DMS 273 (cell line): ENCODE results near the gene CTPS2.
"Not testable (repeated sequence)": the region's sequence is repeated elsewhere in the genome, so short reads cannot be mapped to it uniquely, and the experiment has no call there.

ENCODE experiments used
- DNase-seq: peaks from one replicate; lab custom pipeline; 2025; ENCODE audit not compliant: unreplicated experiment; lab: John Stamatoyannopoulos, UW

CTPS2 gene

DNA sequence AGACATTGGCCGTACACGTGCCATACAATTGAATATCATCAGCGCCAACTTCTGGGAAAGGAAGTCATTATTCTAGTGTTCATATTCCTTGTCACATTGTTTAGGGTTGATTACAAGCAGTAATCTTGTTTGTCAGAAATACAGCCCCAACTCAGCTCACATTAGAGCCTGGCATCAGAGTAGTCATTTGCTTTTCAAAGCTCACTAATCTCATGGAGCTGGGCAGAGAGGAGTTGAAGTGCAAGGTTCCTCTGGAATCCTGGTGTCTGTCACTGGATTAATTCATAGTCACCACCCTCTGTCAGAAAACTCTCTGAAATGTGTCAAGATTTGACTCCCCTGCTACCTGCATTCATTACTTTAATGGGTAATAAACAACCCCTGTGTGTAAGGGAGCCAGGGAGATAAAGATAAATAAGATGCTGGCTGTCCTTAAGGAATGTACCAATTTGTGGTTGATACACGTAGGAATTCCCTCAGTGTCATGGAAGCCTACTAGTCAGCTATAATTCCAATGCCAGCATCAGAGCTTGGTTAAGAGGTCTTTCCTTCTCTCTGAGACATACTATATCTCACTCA is 106.2 kb downstream of the CTPS2 start:
- no peak for DNase-seq

DNA sequence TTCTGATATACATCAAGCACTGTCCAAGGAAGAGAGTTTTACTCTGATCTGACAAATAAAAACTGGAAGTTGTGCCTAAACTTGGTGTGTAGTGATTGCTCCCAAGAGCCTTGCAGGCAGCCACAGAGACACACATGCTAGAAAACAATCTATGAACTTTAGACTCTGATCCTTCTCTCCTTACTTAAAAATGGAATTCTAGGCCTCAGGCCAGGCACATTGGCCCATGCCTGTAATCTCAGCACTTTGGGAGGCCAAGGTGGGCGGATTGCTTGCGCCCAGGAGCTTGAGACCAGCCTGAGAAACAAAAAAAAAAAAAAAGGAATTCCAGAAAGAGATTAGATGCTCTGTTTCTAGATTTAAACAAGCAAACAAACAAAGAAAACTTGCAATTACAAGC is 108.1 kb downstream of the CTPS2 start:
- DNase-seq: no peak

DNA sequence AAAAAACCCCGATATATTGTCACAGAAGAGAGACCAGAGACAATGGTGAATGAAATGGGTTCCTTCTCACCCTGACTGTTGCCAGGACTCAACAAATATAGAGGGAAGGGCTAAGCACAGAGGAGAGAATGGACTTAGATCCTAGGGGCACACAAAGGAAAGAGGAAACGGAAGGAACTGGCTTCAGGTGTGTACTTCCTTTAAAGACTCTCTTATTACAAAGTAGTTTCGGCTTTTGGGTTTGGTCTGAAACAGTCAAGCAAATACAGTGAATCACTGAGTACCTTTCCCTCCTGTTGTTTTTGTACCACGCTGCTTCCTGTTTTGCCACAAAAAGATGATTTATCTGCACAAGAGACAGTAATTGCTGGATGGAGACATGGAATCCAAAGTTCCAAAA is 108.6 kb downstream of the CTPS2 start:
- no peak for DNase-seq

DNA sequence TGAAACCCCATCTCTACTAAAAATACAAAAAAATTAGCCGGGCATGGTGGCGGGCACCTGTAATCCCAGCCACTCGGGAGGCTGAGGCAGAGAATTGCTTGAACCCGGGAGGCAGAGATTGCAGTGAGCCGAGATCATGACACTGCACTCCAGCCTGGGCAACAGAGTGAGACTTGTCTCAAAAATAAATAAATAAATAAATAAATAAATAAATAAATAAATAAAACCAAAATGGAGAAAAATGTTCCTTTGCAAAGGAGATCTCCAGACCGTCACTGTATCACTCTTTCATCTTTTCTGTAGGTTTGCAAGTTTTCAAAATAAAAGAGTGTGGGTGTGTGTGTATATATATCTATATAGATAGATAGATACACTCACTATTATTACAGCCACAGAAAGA is 109.2 kb downstream of the CTPS2 start:
- not testable (repeated sequence) for DNase-seq

DNA sequence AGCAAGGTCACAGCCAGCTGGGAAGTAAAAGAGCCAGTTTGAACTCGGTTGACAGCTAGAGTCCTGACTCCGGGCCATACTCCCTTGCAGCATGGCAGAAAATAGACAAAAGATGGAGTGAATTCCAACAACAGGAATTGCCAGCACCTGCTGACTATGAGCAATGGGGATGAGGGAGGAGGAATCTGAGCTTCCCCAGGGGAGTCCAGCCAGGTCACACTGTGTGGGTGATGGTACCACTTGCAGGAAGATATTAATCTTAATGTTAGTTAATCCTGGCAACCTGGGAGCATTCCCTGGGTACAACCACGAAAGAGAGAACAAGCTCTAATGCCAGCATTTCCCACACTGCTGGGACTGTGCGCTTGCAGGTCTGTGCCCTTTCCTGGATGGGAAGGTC is 110.6 kb downstream of the CTPS2 start:
- no peak for DNase-seq

DNA sequence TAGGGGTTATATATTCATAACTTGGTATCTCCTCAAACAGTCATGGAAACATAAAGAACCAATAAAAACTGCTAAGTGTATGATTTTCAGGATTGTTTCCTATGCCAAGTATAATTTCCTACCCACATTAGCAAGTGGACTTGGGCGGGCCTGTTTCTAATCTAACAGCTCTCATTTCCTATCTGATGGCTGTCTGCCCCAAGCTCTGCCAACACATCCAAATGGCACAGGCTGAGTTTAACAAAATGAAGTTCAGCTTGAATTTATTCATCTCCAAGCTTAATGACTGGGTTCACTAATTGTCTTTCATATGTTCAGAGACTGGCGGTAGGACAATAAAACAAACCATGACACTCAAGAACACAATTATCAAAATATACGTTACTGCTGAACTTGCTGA is 118.0 kb downstream of the CTPS2 start:
- DNase-seq: no peak

DNA sequence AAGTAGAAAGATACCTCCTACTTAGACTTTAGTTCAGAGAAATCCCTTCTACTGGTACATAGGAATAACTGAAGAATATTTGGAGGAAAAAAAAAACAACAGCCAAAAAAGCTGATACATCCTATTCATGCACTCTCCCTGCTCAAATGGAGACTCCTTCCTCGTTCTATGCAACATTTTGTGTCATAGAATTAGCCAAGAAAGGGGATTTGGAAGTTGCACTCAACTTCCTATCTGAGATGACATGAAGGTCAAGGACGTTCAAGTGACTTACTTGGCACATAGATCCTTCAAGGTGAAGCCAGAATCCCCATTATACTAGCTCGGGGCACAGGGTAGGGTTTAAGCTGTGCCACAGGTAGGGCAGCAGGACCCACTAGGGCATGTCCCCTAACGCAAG is 118.7 kb downstream of the CTPS2 start:
- DNase-seq: no peak

DNA sequence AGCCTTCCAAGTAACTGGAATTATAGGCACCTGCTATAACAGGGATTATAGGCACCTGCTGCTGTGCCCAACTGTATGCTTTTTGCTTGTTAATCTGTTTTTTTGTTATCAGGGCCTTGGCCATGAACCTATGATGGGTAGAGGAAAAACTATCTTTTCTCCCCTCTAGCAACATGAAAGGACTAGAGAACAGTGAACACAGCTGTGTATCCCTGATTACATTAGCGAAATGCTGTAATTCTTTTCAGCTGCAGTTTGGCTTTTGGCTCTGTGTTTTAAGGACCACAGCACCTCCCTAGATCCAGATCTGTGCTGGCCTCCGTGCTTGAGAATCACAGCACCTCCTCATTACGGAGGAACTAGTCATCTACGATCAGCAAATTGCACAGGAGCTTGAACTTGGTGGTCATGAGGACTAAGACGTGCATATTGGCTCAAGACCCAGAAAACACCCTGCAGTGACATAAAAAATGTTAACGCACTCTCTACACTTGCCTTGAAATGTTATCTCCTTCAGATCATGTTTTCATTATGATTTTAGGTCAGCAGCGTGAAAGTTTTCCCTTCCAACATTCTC is 120.2 kb downstream of the CTPS2 start:
- DNase-seq: no peak

DNA sequence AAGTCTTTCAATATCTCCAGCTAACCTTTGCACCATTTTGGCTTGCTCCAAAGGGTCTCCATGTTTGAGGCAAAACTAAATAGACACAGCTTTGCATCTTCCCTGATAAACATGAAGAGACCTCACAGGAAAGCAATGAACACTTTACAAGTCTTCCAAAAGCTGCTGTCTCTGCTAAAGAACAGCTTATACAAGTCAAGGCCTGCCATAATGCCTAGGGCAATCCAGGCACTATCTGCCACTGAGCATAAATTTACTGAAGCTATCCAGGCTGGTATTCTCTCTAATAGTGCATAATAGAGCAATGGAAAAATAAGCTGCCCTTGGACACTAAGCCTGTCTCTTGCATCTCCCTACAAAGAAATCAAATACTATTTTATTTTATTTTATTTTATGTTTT is 122.6 kb downstream of the CTPS2 start:
- peak; percentile 13 for DNase-seq

DNA sequence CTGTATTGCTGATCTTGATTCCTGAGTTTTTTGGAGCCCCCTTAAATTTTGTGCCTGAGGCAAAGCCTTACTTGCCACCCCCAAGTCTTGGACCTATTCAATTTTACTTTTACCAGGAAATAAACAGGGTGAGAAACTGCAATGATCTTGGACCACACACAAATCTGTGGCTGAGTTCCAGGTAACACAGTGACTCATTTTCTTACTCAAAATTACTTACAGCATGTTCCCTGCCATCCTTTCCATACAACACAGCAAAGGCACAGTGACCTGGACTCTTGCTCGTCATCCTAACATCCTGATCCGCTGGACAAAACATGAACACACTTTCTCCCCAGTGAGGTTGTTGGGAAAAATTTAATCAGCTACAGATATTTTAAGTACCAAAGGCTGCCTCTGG is 123.3 kb downstream of the CTPS2 start:
- no peak for DNase-seq

DNA sequence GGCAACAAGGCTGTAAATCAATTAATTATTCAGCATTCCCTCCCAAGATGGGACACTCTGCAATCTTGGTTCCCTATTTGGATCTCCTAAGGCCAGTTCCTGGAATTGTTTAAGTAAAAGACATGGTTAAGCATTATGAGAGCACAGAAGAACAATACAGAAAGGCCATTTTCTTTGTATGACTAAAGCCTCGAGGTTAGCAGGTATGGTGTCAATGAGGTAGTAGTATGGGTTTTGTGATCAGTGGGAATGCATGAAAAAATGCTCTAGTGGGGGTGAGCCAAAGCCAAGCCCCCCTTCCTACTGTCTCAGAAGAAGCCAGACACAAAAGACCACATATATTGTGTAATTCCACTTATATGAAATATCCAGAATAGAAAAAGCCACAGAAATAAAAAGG is 124.2 kb downstream of the CTPS2 start:
- no peak for DNase-seq

DNA sequence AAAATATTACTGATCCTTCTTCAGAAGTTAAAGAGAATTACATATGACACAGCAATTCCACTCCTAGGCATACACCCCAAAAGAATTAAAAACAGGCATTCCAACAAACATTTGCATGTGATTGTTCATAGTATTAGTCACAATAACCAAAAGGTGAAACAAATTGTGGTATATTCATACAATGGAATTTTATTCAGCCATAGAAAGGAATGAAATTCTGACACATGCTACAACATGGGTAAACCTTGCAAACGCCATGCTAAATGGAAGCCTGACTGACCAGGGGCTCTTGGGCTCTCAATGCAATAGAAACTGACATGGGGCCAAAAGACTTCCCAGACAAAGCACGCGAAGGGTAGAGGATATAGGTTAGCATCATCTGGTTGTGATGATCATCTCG is 124.6 kb downstream of the CTPS2 start:
- DNase-seq: no peak

DNA sequence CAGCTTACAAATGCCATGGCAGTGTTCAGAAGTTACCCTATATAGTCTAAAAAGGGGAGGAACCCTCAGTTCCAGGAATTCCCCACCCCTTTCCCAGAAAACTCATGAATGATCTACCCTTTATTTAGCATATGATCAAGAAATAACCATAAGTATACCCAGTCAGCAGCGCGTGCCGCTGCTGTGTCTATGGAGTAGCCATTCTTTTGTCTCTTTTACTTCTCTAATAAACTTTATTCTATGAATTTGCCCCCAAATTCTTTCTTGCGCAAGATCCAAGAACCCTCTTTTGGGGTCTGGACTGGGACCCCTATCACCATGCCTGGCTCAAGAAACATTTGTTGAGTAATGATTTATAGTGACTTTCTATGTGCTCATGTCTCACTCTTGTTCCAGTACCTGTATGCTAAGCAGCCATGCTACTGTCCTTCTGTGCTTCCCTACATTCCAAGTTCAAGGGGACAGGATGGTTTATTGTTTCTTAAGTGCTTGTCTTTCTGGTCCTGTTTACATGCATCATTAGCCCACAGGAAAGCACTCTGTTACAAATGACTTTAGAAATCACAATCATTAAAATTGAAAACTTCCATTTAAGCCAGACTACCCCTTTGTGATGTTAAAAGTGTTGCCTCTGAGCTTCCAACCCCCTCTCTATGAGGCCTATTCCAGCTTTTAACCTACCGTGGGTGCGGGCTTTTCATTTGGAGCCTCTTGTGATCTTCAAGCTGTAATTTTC is 125.9 kb downstream of the CTPS2 start:
- DNase-seq: no peak

DNA sequence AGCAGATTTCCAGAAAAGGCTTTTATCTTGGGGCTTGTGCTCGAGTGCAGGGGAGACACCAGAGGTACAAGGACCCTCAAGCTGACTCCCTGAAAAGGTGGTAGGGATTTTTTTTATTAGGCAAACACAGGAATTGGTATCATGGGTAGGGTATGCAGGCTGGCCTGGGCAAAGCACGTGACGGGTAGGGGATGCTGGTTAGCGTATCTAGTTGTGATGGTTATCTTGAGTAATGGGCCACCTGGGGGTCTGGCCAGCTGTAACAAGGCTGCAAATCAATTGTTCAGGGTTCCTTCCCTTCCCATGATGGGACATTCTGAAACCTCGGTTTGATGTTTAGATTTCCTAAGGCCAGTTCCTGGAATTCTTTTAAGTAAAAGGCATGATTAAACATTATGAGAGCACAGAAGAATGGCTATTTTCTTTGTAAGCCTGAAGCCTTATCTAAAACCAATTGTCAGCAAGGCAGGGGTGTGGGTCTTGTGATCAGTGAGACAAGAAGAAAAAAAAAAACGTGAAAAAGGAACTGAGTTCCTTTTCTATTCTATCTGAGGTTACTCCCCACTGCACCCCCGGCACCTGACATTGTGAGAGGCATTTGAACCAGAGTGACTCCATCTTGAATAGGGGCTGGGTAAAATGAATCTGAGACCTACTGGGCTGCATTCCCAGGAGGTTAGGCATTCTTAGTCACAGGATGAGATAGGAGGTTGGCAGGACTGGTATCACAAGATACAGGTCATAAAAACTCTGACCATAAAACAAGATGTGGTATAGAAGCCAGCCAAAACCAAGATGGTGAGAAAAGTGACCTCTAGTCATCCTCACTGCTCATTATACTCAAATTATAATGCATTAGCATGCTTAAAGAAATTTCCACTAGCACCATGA is 126.7 kb downstream of the CTPS2 start:
- DNase-seq: no peak

DNA sequence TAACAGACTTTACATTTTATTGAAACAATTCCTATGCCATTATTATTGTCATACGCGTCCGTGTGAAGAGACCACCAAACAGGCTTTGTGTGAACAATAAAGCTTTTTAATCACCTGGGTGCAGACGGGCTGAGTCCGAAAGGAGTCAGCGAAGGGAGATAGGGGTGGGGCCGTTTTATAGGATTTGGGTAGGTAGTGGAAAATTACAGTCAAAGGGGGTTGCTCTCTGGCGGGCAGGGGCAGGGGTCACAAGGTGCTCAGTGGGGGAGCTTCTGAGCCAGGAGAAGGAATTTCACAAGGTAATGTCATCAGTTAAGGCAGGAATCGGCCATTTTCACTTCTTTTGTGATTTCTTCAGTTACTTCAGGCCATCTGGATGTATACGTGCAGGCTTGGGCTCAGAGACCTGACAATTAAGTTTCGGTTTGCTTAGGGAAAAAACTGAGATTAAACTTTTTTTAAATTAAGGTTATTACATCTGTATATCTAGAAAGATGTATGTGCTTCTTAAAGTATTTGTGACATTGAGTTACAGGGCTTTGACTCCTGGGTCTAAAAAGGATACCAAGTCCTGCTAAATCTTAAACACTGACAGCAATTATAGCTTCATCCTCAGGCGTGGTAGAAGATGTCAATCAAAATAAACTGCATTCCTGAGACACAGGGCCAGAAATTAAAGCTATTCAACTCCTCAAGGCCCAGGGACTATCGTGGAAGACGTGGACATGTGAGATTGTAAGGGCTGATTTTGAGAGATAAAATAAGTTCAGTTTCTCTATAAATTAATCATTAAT is 132.3 kb downstream of the CTPS2 start:
- not testable (repeated sequence) for DNase-seq

DNA sequence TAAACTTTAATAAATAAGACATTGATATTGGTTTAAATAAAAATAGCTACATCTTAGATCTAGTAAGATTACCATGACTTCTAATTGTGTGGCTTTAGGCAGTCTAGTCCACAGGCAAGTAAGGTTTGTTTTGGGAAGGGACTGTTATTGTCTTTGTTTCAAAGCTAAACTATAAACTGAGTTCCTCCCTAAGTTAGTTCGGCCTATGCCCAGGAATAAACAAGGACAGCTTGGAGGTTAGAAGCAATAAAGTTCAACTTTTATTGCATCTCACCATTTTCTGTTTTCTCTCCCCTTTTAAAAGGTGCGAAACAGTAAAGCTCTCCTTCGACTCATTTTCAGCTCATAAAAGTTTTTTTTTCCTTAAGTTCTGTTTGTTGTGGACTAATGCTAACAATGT is 133.0 kb downstream of the CTPS2 start:
- no peak for DNase-seq

DNA sequence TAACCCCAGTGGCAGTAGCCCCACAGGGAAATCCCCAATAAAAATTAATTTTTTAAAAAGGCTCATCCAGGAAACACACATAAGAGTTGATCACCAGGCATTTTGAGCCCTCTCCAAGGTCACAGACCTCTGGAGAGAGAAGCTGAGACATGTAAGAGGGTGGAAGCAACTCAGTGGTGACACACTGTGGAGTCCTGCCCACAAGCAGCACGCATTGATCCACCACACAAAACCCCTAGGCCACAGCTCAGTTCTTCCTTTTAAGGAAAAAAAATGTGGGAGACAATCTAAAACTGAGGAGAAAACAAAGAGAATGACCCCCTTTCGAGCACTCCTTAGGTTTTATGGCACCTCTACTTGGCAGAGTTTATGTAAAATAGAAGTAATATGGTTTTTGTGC is 134.3 kb downstream of the CTPS2 start:
- no peak for DNase-seq

DNA sequence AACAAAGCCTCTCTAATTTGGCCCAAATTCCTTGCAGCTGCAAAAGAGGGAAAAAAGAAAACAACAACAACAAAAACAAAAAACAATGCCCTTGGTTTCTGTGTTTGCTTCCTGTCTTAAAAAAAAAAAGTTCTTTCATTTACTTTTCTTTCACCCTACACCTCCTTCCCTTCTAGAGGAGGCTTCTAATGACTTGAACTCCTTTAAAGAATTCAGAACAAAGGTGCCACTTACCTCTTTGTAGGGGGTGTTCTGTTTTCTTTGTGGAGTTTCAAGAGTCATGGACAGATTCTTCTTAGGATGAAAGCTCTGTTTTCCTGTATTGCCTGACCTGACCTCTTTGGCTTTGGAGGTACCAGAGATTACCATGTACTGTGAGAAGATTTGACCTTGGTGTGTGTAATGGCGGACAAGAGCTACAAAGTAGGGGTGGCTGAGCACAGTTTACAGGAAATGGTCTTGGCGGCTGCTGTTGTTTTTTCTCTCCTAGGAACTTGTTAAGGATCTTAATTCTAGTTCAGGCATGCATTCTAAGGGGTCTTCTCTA is 134.9 kb downstream of the CTPS2 start:
- DNase-seq: no peak

DNA sequence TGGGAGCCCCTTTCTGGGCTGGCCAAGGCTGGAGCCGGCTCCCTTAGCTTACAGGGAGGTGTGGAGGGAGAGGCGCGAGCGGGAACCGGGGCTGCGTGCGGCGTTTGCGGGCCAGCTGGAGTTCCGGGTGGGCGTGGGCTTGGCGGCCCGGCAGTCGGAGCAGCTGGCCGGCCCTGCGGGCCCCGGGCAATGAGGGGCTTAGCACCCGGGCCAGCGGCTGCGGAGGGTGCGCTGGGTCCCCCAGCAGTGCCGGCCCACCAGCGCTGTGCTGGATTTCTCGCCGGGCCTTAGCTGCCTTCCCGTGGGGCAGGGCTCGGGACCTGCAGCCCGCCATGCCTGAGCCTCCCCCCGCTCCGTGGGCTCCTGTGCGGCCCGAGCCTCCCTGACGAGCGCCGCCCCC is 137.1 kb downstream of the CTPS2 start:
- DNase-seq: not testable (repeated sequence)

DNA sequence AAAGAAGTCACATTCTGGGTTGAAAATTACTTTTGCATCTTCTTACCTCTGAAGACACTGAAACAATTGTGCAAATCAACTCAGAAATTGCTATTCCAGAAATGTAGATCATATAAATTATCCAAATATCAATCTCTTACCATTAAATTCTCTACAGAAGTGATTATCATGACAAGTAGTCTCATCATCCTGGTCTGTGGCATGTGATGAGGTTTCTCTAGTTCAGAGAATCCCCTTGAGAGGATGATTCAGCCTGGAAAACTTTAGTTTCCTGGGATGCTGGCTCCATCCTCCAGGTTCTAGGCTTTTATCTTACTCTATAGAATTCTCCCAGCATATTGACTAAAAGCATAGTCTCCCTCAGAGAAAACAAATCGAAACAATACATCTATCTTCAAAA is 138.7 kb downstream of the CTPS2 start:
- no peak for DNase-seq

DNA sequence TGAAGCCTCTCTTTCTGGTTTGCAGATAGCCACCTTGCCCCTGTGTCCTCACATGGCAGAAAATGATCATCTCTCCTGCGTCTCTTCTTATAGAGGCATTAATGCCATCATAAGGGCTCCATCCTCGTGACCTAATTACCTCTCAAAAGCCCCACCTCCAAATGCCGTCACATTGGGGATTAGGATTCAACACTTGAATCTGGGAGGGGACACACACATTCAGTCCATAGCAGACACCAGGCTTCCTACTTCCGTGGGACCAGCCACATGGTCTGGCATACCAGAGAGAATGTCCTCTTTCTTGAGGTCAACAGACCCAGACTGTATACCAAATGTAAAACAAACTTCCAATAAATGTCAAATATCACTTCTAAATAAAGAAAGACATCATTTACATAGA is 144.8 kb downstream of the CTPS2 start:
- no peak for DNase-seq
